ENCODE results near the gene PTPRH.

The PTPRH gene

DNA sequence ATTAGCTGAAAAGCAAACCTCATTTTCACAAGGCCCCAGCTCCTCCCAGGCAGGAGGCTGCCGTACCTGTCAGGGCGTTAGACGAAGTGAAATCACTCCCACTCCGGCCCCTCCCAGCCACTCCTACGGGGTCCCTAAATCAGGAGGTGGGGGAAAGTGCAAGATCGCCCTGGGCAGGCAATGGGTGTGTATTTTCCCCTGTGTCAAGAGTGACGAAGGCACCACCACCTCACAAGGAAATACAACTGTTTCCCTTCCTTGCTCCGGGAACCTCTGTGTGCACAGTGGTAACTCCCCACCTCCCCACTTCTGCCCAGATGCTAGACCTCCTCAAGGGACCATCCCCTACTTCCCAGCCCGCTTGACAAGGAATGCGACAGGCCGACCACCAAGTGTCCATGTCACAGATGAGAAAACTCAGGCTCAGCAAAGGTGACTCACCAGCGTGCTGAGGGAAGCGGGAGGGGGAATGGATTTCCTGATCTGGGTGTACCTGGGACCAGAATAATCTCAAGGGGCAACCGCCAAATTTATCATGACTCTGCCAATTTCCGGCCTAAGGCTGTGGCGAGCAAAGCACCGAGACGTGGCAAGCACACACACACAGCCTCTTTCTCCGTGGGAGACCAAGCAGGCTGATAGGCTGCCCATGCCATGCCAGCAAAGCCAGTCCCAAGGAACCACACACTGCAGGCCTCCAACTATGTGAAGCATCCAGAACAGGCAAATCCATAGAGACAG is 42.2 kb upstream of the PTPRH start:
- peak overlapping the region; percentile 16 for H3K27ac ChIP-seq (ENCODE audit: low read length)
- H3K4me3 ChIP-seq (ENCODE audit: low read depth in 1 of 2, low read length in 2 of 2) = no peak overlapping the region
- no peaks in the 10 kb centered on the region for H3K27me3 ChIP-seq (ENCODE audit: low read depth, low read length)
- H3K36me3 ChIP-seq (ENCODE audit: control insufficient read depth in 1 of 2, insufficient read depth in 2 of 2, low read length in 2 of 2) = peaks cover 0 to 7% of the 10 kb centered on the region in 2 donors
- H3K4me1 ChIP-seq (ENCODE audit: control insufficient read depth in 1 of 2, insufficient read depth in 2 of 2, low read length in 2 of 2) = peaks cover 7 to 52% of the 10 kb centered on the region in 2 donors
- no peaks in the 10 kb centered on the region for H3K9me3 ChIP-seq (ENCODE audit: control insufficient read depth in 1 of 2, low read length in 2 of 2)

DNA sequence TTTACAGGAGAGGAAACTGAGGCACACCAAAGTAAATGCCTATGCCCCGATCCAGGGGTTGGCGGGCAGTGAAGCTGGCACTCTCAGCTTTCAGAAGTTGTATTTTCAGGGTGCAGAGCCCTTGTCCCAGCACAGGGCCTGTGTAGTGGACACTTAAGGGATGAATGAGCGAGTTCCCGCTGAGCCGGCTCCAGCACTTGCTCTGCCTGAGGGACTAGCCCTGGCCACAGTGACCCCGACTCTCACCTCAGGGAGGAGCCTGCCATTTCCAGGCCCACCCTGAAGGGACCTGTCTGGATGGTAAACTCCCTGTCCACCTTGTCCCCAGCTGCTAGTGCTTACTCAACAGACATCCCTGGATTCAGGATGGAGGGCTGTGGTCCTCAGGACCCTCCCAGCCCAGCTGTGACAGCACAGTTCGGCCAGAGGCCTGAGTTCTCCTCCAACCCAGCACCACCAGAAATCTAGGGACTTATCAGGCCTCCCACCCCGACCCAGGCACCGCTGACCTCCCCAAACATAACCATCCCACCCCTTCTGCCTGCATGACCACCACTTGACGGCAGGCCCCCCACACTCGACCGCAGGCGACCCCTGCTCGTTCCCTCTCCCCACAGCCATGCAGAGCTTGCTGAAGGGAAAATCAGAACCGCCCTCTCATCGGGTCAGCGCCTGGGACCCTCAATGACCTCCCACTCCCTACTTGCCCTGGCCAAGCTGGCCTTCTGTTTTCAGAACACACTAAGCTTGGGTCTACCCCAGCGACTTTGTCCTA is 41.1 kb upstream of the PTPRH start:
- H3K36me3 ChIP-seq (ENCODE audit: control insufficient read depth in 1 of 2, insufficient read depth in 2 of 2, low read length in 2 of 2) = peaks cover 4 to 17% of the 10 kb centered on the region in 2 donors
- peaks cover 0 to 42% of the 10 kb centered on the region in 2 donors for H3K4me1 ChIP-seq (ENCODE audit: control insufficient read depth in 1 of 2, insufficient read depth in 2 of 2, low read length in 2 of 2)
- H3K27ac ChIP-seq (ENCODE audit: low read length) = no peak overlapping the region
- no peak overlapping the region for H3K4me3 ChIP-seq (ENCODE audit: low read depth in 1 of 2, low read length in 2 of 2)
- no peaks in the 10 kb centered on the region for H3K9me3 ChIP-seq (ENCODE audit: control insufficient read depth in 1 of 2, low read length in 2 of 2)
- no peaks in the 10 kb centered on the region for H3K27me3 ChIP-seq (ENCODE audit: low read depth, low read length)

DNA sequence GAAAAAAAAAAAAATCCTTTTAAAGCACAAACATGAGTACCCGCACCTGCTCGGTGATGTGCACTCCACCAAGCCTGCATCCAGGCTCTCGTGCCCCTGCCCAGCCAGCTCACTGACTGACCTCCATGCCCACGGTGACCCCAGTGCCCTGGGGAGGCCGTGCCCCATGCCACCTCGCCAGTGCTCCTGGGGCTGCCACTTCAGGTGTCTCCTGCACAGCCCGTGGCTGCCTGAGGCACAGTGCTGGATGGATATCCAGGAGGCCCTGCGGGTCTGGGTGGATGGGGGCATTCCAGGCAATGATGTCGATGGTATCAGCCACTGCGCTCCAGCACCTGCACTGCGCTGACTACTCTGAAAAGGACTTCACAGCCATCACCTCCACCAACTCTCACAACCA is 40.5 kb upstream of the PTPRH start:
- H3K27me3 ChIP-seq (ENCODE audit: low read depth, low read length) = no peaks in the 10 kb centered on the region
- no peaks in the 10 kb centered on the region for H3K9me3 ChIP-seq (ENCODE audit: control insufficient read depth in 1 of 2, low read length in 2 of 2)
- H3K4me3 ChIP-seq (ENCODE audit: low read depth in 1 of 2, low read length in 2 of 2) = no peak overlapping the region
- no peak overlapping the region for H3K27ac ChIP-seq (ENCODE audit: low read length)
- H3K36me3 ChIP-seq (ENCODE audit: control insufficient read depth in 1 of 2, insufficient read depth in 2 of 2, low read length in 2 of 2) = peaks cover 6 to 23% of the 10 kb centered on the region in 2 donors
- peaks cover 0 to 35% of the 10 kb centered on the region in 2 donors for H3K4me1 ChIP-seq (ENCODE audit: control insufficient read depth in 1 of 2, insufficient read depth in 2 of 2, low read length in 2 of 2)

DNA sequence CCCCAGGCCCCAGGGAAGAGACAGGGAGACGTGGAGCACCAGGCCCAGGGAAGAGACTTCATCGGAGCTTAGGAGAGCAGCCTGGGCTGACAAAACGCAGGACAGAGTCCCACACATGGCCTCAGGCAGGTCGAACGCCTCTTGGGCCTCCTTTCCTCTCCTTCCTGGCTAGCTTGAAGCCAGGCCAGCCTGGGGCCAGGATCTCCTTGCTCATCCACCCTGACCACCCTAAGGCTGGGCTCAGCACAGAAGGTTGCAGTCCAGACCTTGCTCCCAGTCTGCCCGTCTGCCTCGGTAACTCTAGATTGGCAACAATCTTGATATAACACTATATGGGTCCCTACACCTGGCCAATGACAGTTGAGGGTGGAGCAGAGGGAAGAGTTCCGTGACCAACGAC is 39.4 kb upstream of the PTPRH start:
- no peaks in the 10 kb centered on the region for H3K27me3 ChIP-seq (ENCODE audit: low read depth, low read length)
- H3K9me3 ChIP-seq (ENCODE audit: control insufficient read depth in 1 of 2, low read length in 2 of 2) = no peaks in the 10 kb centered on the region
- no peak overlapping the region for H3K27ac ChIP-seq (ENCODE audit: low read length)
- no peak overlapping the region for H3K4me3 ChIP-seq (ENCODE audit: low read depth in 1 of 2, low read length in 2 of 2)
- peaks cover 18 to 35% of the 10 kb centered on the region in 2 donors for H3K36me3 ChIP-seq (ENCODE audit: control insufficient read depth in 1 of 2, insufficient read depth in 2 of 2, low read length in 2 of 2)
- peaks cover 0 to 30% of the 10 kb centered on the region in 2 donors for H3K4me1 ChIP-seq (ENCODE audit: control insufficient read depth in 1 of 2, insufficient read depth in 2 of 2, low read length in 2 of 2)

DNA sequence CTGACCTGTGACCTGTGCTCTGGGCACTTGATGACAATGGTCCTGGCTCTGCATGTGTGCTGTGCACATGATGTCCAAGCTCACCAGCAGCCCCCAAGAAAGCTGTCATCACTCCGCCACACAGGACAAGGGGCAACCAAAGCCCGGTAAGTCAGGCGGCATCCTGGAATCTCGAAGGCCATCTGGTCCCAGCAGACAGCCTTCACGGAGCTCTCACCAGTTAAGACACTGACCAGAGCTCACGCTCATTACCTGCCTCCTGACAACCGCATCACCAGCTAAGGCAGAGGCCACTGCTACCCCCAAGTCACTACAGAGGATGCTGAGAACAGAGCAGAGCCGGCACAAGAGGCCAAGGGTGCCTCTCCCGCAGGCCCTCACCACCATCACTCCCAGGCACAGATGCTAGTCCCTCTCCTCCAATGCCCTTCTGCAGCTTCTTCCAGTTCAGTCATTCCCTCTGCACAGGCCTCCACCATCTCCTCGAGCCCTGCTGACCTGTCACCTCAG is 38.9 kb upstream of the PTPRH start:
- H3K27ac ChIP-seq (ENCODE audit: low read length) = no peak overlapping the region
- H3K9me3 ChIP-seq (ENCODE audit: control insufficient read depth in 1 of 2, low read length in 2 of 2) = no peaks in the 10 kb centered on the region
- no peaks in the 10 kb centered on the region for H3K27me3 ChIP-seq (ENCODE audit: low read depth, low read length)
- H3K36me3 ChIP-seq (ENCODE audit: control insufficient read depth in 1 of 2, insufficient read depth in 2 of 2, low read length in 2 of 2) = peaks cover 18 to 40% of the 10 kb centered on the region in 2 donors
- no peak overlapping the region for H3K4me3 ChIP-seq (ENCODE audit: low read depth in 1 of 2, low read length in 2 of 2)
- peaks cover 0 to 30% of the 10 kb centered on the region in 2 donors for H3K4me1 ChIP-seq (ENCODE audit: control insufficient read depth in 1 of 2, insufficient read depth in 2 of 2, low read length in 2 of 2)

- no peak overlapping the region for H3K27ac ChIP-seq (ENCODE audit: low read length)
- H3K27me3 ChIP-seq (ENCODE audit: low read depth, low read length) = no peaks in the 10 kb centered on the region
- H3K9me3 ChIP-seq (ENCODE audit: control insufficient read depth in 1 of 2, low read length in 2 of 2) = no peaks in the 10 kb centered on the region
- peaks cover 0 to 27% of the 10 kb centered on the region in 2 donors for H3K4me1 ChIP-seq (ENCODE audit: control insufficient read depth in 1 of 2, insufficient read depth in 2 of 2, low read length in 2 of 2)
- no peak overlapping the region for H3K4me3 ChIP-seq (ENCODE audit: low read depth in 1 of 2, low read length in 2 of 2)
- H3K36me3 ChIP-seq (ENCODE audit: control insufficient read depth in 1 of 2, insufficient read depth in 2 of 2, low read length in 2 of 2) = peaks cover 20 to 45% of the 10 kb centered on the region in 2 donors
Observed at GRCh38 chr19:55247621-55248099, 38.4 kb upstream of the PTPRH start.

GRCh38 chr19:55246462-55247451 is 37.5 kb upstream of the PTPRH start:
- no peak overlapping the region for H3K27ac ChIP-seq (ENCODE audit: low read length)
- no peaks in the 10 kb centered on the region for H3K27me3 ChIP-seq (ENCODE audit: low read depth, low read length)
- H3K4me1 ChIP-seq (ENCODE audit: control insufficient read depth in 1 of 2, insufficient read depth in 2 of 2, low read length in 2 of 2) = peaks cover 0 to 26% of the 10 kb centered on the region in 2 donors
- H3K36me3 ChIP-seq (ENCODE audit: control insufficient read depth in 1 of 2, insufficient read depth in 2 of 2, low read length in 2 of 2) = peaks cover 27 to 54% of the 10 kb centered on the region in 2 donors
- no peaks in the 10 kb centered on the region for H3K9me3 ChIP-seq (ENCODE audit: control insufficient read depth in 1 of 2, low read length in 2 of 2)
- no peak overlapping the region for H3K4me3 ChIP-seq (ENCODE audit: low read depth in 1 of 2, low read length in 2 of 2)

GRCh38 chr19:55245236-55245904 is 36.1 kb upstream of the PTPRH start:
- Histone ChIP-seq H3K36me3 (ENCODE audit: control insufficient read depth in 1 of 2, insufficient read depth in 2 of 2, low read length in 2 of 2) (peaks cover 37 to 67% of the 10 kb centered on the region in 2 donors), H3K27me3 (ENCODE audit: low read depth, low read length) (no peaks in the 10 kb centered on the region), H3K4me1 (ENCODE audit: control insufficient read depth in 1 of 2, insufficient read depth in 2 of 2, low read length in 2 of 2) (peaks cover 0 to 26% of the 10 kb centered on the region in 2 donors), H3K27ac (ENCODE audit: low read length) (no peak overlapping the region), H3K9me3 (ENCODE audit: control insufficient read depth in 1 of 2, low read length in 2 of 2) (no peaks in the 10 kb centered on the region), H3K4me3 (ENCODE audit: low read depth in 1 of 2, low read length in 2 of 2) (no peak overlapping the region)

GRCh38 chr19:55244004-55244680 is 34.8 kb upstream of the PTPRH start:
- H3K27me3 ChIP-seq (ENCODE audit: low read depth, low read length) = no peaks in the 10 kb centered on the region
- no peaks in the 10 kb centered on the region for H3K9me3 ChIP-seq (ENCODE audit: control insufficient read depth in 1 of 2, low read length in 2 of 2)
- no peak overlapping the region for H3K4me3 ChIP-seq (ENCODE audit: low read depth in 1 of 2, low read length in 2 of 2)
- peaks cover 0 to 22% of the 10 kb centered on the region in 2 donors for H3K4me1 ChIP-seq (ENCODE audit: control insufficient read depth in 1 of 2, insufficient read depth in 2 of 2, low read length in 2 of 2)
- H3K36me3 ChIP-seq (ENCODE audit: control insufficient read depth in 1 of 2, insufficient read depth in 2 of 2, low read length in 2 of 2) = peaks cover 41 to 79% of the 10 kb centered on the region in 2 donors
- H3K27ac ChIP-seq (ENCODE audit: low read length) = no peak overlapping the region

GRCh38 chr19:55242517-55242916 is 33.2 kb upstream of the PTPRH start:
- H3K36me3 ChIP-seq (ENCODE audit: control insufficient read depth in 1 of 2, insufficient read depth in 2 of 2, low read length in 2 of 2) = peaks cover 56 to 96% of the 10 kb centered on the region in 2 donors
- H3K27me3 ChIP-seq (ENCODE audit: low read depth, low read length) = no peaks in the 10 kb centered on the region
- H3K4me1 ChIP-seq (ENCODE audit: control insufficient read depth in 1 of 2, insufficient read depth in 2 of 2, low read length in 2 of 2) = peaks cover 0 to 6% of the 10 kb centered on the region in 2 donors
- H3K9me3 ChIP-seq (ENCODE audit: control insufficient read depth in 1 of 2, low read length in 2 of 2) = no peaks in the 10 kb centered on the region
- H3K27ac ChIP-seq (ENCODE audit: low read length) = no peak overlapping the region
- no peak overlapping the region for H3K4me3 ChIP-seq (ENCODE audit: low read depth in 1 of 2, low read length in 2 of 2)

Measured in muscle layer of duodenum (tissue), 2 donors.